ENCODE measurements around the gene MUC4.
"Not testable (repeated sequence)": the region's sequence is repeated elsewhere in the genome, so short reads cannot be mapped to it uniquely, and the experiment has no call there.

The MUC4 gene

DNA sequence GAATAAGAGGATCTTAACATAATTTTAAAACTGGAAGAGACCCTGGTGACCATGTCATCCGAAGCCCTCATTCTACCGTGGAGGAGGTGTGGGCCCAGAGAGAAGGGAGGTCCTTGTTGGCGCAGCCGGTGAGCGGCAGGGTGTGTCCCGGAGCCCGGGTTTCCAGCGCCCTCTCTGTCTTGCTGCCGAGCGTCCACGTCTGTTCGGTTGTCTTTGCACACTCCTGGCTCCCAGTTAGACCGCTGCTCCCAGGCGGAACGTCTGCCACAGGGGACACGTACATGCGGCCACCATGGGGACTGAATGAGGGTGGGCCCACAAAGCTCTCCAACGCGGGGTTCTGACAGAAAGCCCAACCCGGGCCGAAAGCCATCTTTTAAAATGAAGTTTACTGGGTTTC, 6.6 kb upstream of the MUC4 start:
- no peak for TF ChIP-seq CTCF (IDR thresholded peaks at IDR 0.05; ENCODE audit: low read length)
- TF ChIP-seq EZH2 (IDR thresholded peaks at IDR 0.05; ENCODE audit: borderline replicate concordance, low read length): no peak
- Histone ChIP-seq H3K27me3 (ENCODE audit: insufficient read depth, low read length) (peaks cover 20% of the 10 kb centered on the region), H3F3A (ENCODE audit: insufficient read depth, low read length) (no peaks in the 10 kb centered on the region), H3K9me3 (ENCODE audit: low read length) (no peaks in the 10 kb centered on the region), H3K9ac (ENCODE audit: low read length) (no peak overlapping the region), H3K36me3 (ENCODE audit: insufficient read depth, low read length) (no peaks in the 10 kb centered on the region), H3K27ac (ENCODE audit: low read depth, low read length, poor library complexity, severe bottlenecking) (no peak overlapping the region), H3K4me2 (ENCODE audit: low read length) (no peak overlapping the region), H3K79me2 (ENCODE audit: insufficient read depth, low read length) (no peaks in the 10 kb centered on the region), H4K20me1 (ENCODE audit: insufficient read depth, low read length) (no peaks in the 10 kb centered on the region), H3K4me3 (ENCODE audit: low read depth, low read length, poor library complexity, severe bottlenecking) (no peak overlapping the region), H2AFZ (ENCODE audit: low read length) (no peak overlapping the region), H3K9me2 (ENCODE audit: low read depth, low read length) (no peaks in the 10 kb centered on the region), H3K4me1 (ENCODE audit: insufficient read depth, low read length, severe bottlenecking) (peaks cover 3% of the 10 kb centered on the region)

DNA sequence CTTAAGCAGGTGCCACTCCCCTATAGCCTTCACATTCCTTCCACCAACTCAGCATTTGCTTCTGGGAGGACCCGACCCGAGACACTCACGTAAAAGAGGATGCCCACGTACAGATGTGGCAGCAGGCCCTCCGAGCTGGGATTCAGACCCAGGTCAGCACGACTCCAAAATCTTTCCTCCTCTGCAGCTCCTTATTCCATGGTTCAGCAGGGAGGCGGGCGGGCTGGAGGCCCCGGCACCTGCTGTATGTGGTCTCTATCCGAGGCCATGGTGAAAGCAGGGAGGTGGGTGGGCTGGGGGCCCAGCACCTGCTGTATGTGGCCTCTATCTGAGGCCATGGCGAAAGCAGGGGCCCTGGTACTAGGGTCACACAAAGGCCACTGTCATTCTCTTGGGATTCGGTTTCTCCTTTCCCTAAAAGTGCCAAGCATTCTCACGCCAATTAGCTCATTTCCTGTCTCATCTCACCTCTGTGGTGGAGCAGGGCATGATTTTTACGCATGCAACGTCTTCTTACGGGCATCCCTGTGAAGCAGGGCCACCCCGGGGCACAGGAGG, 5.9 kb upstream of the MUC4 start:
- Histone ChIP-seq H3K4me2 (ENCODE audit: low read length) (no peak overlapping the region), H3K27me3 (ENCODE audit: insufficient read depth, low read length) (peaks cover 25% of the 10 kb centered on the region), H4K20me1 (ENCODE audit: insufficient read depth, low read length) (no peaks in the 10 kb centered on the region), H2AFZ (ENCODE audit: low read length) (no peak overlapping the region), H3K9me3 (ENCODE audit: low read length) (no peaks in the 10 kb centered on the region), H3K9me2 (ENCODE audit: low read depth, low read length) (no peaks in the 10 kb centered on the region), H3K79me2 (ENCODE audit: insufficient read depth, low read length) (no peaks in the 10 kb centered on the region), H3F3A (ENCODE audit: insufficient read depth, low read length) (no peaks in the 10 kb centered on the region), H3K4me3 (ENCODE audit: low read depth, low read length, poor library complexity, severe bottlenecking) (no peak overlapping the region), H3K9ac (ENCODE audit: low read length) (no peak overlapping the region), H3K27ac (ENCODE audit: low read depth, low read length, poor library complexity, severe bottlenecking) (no peak overlapping the region), H3K4me1 (ENCODE audit: insufficient read depth, low read length, severe bottlenecking) (no peaks in the 10 kb centered on the region), H3K36me3 (ENCODE audit: insufficient read depth, low read length) (no peaks in the 10 kb centered on the region)
- TF ChIP-seq EZH2 (IDR thresholded peaks at IDR 0.05; ENCODE audit: borderline replicate concordance, low read length) (no peak), CTCF (IDR thresholded peaks at IDR 0.05; ENCODE audit: low read length) (no peak)

- not testable (repeated sequence) for H3K4me1 ChIP-seq (ENCODE audit: insufficient read depth, low read length, severe bottlenecking); H3K4me2 ChIP-seq (ENCODE audit: low read length); H3K36me3 ChIP-seq (ENCODE audit: insufficient read depth, low read length); H3K9me3 ChIP-seq (ENCODE audit: low read length); H3K4me3 ChIP-seq (ENCODE audit: low read depth, low read length, poor library complexity, severe bottlenecking); H3K79me2 ChIP-seq (ENCODE audit: insufficient read depth, low read length); H3F3A ChIP-seq (ENCODE audit: insufficient read depth, low read length); H2AFZ ChIP-seq (ENCODE audit: low read length); H4K20me1 ChIP-seq (ENCODE audit: insufficient read depth, low read length); H3K27ac ChIP-seq (ENCODE audit: low read depth, low read length, poor library complexity, severe bottlenecking); H3K9ac ChIP-seq (ENCODE audit: low read length); H3K9me2 ChIP-seq (ENCODE audit: low read depth, low read length)
- peaks cover 32% of the 10 kb centered on the region for H3K27me3 ChIP-seq (ENCODE audit: insufficient read depth, low read length)
Observed at GRCh38 chr3:195816276-195816913, 4.7 kb upstream of the MUC4 start.

Data from OCI-LY1 (cell line).